Spleen (tissue), 7 donors: ENCODE results near the gene IMMP2L.

Source experiments
- POLR2A ChIP-seq, 3 donors: fragments of 450-650 bp; IDR thresholded peaks; one replicate each; pipeline ENCODE4 v1.5.1; 2017; ENCODE audit warnings: antibody characterized with exemption in 3 of 3, mild to moderate bottlenecking in 1 of 3
- POLR2AphosphoS5 ChIP-seq, 3 donors: sonication (generic); formaldehyde crosslinking; IDR thresholded peaks; one replicate each; pipeline ENCODE4 v1.5.1; 2017; ENCODE audit warnings: antibody characterized with exemption in 3 of 3
- TF ChIP-seq, protein P1 (sequence below), 11 experiments: fragments of 200-600 bp in 7 of 11; fragments of 450-650 bp in 4 of 11; sonication (generic) in 4 of 11; IDR thresholded peaks in 8 of 11; conservative IDR thresholded peaks in 3 of 11; 1 replicate in 7 of 11; 2 replicates in 4 of 11; pipeline versions ENCODE4 v1.4.0 to v1.8.0; 2016 to 2021; ENCODE audit warnings: antibody characterized with exemption in 11 of 11, inconsistent platforms in 4 of 11, mild to moderate bottlenecking in 1 of 11
- donor health status: DM: no; HTN: no; CAD: no; lungs with moderate emphysema.
- donor health status: DM: no; HTN: no; CAD: no.
- donor health status: DM: no; HTN: no; CAD: no.

DNA sequence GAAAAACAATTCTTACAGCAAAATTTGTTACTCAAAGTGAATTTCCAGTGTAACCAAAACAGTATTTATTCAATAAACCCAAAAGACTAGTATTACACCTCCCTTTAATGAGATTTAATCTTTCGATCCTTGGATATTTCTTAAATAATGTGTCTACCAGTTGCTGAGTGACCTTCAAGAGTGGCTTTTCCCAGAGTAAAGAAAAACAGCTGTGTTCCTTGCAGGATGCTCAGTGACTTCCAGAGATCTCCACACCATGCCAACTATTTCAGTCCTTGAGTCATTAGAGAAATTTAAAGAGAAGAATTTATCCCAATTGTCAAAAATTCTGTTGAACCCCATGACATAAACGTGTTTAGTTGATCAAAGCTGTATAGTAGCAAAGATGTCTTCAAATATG, 44.0 kb downstream of the IMMP2L start:
- TF ChIP-seq POLR2A (IDR thresholded peaks at IDR 0.05) (no peak), POLR2AphosphoS5 (IDR thresholded peaks at IDR 0.05) (no peak)
- TF ChIP-seq, protein P1, sequence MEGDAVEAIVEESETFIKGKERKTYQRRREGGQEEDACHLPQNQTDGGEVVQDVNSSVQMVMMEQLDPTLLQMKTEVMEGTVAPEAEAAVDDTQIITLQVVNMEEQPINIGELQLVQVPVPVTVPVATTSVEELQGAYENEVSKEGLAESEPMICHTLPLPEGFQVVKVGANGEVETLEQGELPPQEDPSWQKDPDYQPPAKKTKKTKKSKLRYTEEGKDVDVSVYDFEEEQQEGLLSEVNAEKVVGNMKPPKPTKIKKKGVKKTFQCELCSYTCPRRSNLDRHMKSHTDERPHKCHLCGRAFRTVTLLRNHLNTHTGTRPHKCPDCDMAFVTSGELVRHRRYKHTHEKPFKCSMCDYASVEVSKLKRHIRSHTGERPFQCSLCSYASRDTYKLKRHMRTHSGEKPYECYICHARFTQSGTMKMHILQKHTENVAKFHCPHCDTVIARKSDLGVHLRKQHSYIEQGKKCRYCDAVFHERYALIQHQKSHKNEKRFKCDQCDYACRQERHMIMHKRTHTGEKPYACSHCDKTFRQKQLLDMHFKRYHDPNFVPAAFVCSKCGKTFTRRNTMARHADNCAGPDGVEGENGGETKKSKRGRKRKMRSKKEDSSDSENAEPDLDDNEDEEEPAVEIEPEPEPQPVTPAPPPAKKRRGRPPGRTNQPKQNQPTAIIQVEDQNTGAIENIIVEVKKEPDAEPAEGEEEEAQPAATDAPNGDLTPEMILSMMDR (IDR thresholded peaks at IDR 0.05 in 8 of 11, conservative IDR thresholded peaks at IDR 0.05 in 3 of 11): no peak
